Karpas-422 (cell line): ENCODE measurements around the gene CLDN11. TPM values are rescaled to one million over a fixed set of nuclear protein-coding genes. Genes with fewer than 3 reads are reported as not detected.

Experiments used
- DNase-seq: peaks from one replicate; pipeline ENCODE4 v3.0.0-alpha.2; 2015
- H2AFZ ChIP-seq: fragments of 200-600 bp; sonication (generic); 2 replicates; pipeline ENCODE4 v1.6.1; 2014; ENCODE audit warnings: antibody characterized with exemption, low read length, mixed read lengths
- H3K27ac ChIP-seq: fragments of 200-600 bp; sonication (generic); 2 replicates; pipeline ENCODE4 v1.5.1; 2014; ENCODE audit warnings: mild to moderate bottlenecking, low read length, moderate library complexity
- H3K27me3 ChIP-seq: fragments of 200-600 bp; sonication (generic); 2 replicates; pipeline ENCODE4 v1.6.1; 2014; ENCODE audit warnings: low read length, mixed read lengths
- H3K36me3 ChIP-seq: fragments of 200-600 bp; sonication (generic); 2 replicates; pipeline ENCODE4 v1.6.1; 2014; ENCODE audit warnings: low read length, mixed read lengths; ENCODE audit not compliant: insufficient read depth
- H3K4me1 ChIP-seq: fragments of 200-600 bp; sonication (generic); 2 replicates; pipeline ENCODE4 v1.6.1; 2014; ENCODE audit warnings: mild to moderate bottlenecking, low read length, mixed read lengths
- H3K4me2 ChIP-seq: fragments of 200-600 bp; sonication (generic); 2 replicates; pipeline ENCODE4 v1.6.1; 2014; ENCODE audit warnings: low read length, low read depth, mild to moderate bottlenecking; ENCODE audit not compliant: poor library complexity, severe bottlenecking
- H3K4me3 ChIP-seq: fragments of 200-600 bp; sonication (generic); 2 replicates; pipeline ENCODE4 v1.5.1; 2014; ENCODE audit warnings: mild to moderate bottlenecking, antibody characterized with exemption, low read length, mixed read lengths
- H3K79me2 ChIP-seq: fragments of 200-600 bp; sonication (generic); 2 replicates; pipeline ENCODE4 v1.6.1; 2014; ENCODE audit warnings: mild to moderate bottlenecking, low read length, mixed read lengths
- H3K9ac ChIP-seq: fragments of 200-600 bp; sonication (generic); 2 replicates; pipeline ENCODE4 v1.6.0; 2014; ENCODE audit warnings: low read length
- H3K9me2 ChIP-seq: fragments of 200-600 bp; sonication (generic), shearing (Covaris generic); replicated peaks from 2 replicates; pipeline ENCODE4 v1.6.0; 2014; ENCODE audit warnings: mild to moderate bottlenecking, low read length, moderate library complexity; ENCODE audit not compliant: insufficient read depth
- H3K9me3 ChIP-seq: fragments of 300-700, 200-600 bp; sonication (generic); 2 replicates; pipeline ENCODE4 v1.6.1; 2014; ENCODE audit warnings: low read length, mixed read lengths
- H4K20me1 ChIP-seq: fragments of 200-600 bp; sonication (generic); 2 replicates; pipeline ENCODE4 v1.6.1; 2014; ENCODE audit warnings: mild to moderate bottlenecking, antibody characterized with exemption, low read length, low read depth; ENCODE audit not compliant: insufficient read depth
- total RNA-seq: library from RNA; depleted of rRNA; stranded (reverse); fragments of >200 nt; shearing (Covaris generic); gene quantifications from 2 replicates; pipeline ENCODE4 v1.2.3, GENCODE V29; 2014; ENCODE audit warnings: low replicate concordance; rRNA removed

CLDN11 gene
- total RNA-seq, 1 experiment from 2014 or later: not detected

DNA sequence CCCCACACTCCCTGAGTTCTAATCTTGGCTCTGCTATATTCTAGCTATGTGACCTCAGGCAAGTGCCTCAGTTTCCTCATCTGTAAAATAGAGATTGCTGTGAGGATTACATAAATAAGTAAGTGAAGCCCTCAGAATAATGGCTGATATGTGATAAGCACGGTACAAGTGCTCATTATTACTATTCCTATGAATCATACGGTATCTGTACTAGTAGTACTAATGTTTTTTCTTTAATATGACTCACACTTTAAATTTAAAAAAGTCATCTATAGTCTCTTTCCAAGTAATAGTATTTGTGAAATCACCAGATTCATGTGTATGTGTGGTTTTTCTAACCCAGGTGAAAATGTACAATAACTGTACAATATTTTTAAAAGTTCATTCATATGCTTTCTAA lies 58.7 kb downstream of the CLDN11 start:
- H3K4me3 ChIP-seq: no peak overlapping the region
- H3K27me3 ChIP-seq: no peaks in the 10 kb centered on the region
- H3K9ac ChIP-seq: no peak overlapping the region
- H2AFZ ChIP-seq: no peak overlapping the region
- no peaks in the 10 kb centered on the region for H3K79me2 ChIP-seq
- no peaks in the 10 kb centered on the region for H3K36me3 ChIP-seq
- H3K4me2 ChIP-seq: no peak overlapping the region
- no peaks in the 10 kb centered on the region for H4K20me1 ChIP-seq
- H3K9me2 ChIP-seq: no peaks in the 10 kb centered on the region
- no peak for DNase-seq
- no peaks in the 10 kb centered on the region for H3K4me1 ChIP-seq
- no peak overlapping the region for H3K27ac ChIP-seq
- no peaks in the 10 kb centered on the region for H3K9me3 ChIP-seq

DNA sequence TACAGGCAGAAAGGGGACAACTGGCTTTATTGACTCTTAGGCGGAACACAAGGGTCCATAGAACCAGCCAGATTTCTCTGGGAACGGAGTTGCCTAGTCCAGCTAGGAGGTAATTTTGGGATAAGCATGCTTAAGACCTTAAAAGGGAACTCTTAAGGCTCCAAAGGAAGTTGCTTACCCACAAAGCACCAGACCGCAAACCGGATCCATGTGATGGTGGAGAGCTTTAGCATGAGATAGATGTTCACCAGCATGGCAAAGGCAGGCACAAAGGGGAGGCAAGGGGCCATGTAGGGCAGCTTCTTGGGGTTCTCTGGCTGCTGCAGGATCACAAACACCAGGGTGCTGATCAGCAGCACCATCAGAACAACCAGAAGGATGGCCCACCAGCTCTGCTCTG lies 61.4 kb downstream of the CLDN11 start:
- Histone ChIP-seq H3K9me2 (no peaks in the 10 kb centered on the region), H3K9me3 (no peaks in the 10 kb centered on the region), H4K20me1 (no peaks in the 10 kb centered on the region), H3K4me1 (no peaks in the 10 kb centered on the region), H3K4me2 (no peak overlapping the region), H3K79me2 (no peaks in the 10 kb centered on the region), H3K27me3 (no peaks in the 10 kb centered on the region), H3K9ac (no peak overlapping the region), H3K36me3 (no peaks in the 10 kb centered on the region), H2AFZ (no peak overlapping the region), H3K27ac (no peak overlapping the region), H3K4me3 (no peak overlapping the region)
- no peak for DNase-seq

DNA sequence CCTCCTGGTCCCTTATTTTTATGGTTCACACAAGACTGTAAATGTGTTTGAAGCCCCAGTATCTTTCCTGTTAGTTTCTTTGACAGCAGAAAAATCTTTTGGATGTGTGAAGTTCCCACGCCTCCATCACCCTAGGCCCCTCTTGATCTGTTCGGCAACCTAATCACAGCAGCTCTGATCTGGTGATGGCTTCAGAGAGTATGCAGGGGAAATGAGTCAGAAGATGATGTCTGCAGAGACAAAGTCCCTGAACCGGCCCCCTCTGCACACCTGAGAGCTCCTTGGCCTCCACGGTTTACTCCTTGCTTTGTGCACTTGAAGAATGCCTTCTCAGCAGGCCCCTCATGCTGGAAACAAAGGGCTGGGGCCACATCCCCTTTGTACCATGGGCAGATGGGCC lies 63.5 kb downstream of the CLDN11 start:
- Histone ChIP-seq H3K27me3 (no peaks in the 10 kb centered on the region), H4K20me1 (no peaks in the 10 kb centered on the region), H3K9ac (no peak overlapping the region), H3K79me2 (no peaks in the 10 kb centered on the region), H3K4me2 (no peak overlapping the region), H3K9me3 (no peaks in the 10 kb centered on the region), H3K27ac (no peak overlapping the region), H2AFZ (no peak overlapping the region), H3K9me2 (no peaks in the 10 kb centered on the region), H3K4me1 (no peaks in the 10 kb centered on the region), H3K36me3 (no peaks in the 10 kb centered on the region), H3K4me3 (no peak overlapping the region)
- no peak for DNase-seq

DNA sequence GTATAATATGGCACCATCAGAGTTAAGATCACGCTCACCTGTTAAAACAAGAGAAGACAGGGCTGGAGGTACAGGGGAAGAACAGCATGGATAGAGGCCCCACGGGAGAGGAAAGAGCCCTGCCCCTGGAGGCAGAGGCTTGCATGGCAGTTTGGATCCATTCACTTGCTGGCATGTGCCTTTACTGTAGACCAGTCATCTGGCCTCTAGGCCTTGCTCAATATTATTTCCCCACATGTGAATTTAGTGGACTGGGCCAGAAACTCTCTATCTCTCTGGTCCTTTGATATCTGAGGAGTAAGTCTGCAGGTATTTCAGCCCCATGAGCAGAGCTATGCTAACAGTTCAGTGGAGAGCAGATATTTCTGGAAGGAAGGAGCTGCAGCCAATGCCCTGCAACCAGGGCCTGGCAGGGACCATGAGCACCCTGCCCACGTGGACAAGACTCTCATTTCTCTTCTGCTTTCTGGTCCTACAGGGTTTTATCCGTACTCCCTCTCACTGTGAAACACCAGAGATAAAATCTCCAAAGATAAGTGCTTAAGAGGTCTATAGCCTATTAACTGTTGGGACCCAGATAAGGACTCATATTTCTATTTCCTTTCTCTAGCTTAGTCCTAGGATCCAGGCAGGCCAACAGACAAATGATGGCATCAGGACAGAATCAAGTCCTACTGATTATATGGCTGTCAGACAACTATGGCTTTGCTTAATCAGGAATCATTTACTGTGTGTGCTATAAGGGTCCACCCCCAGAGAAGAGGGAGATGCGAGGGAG lies 65.0 kb downstream of the CLDN11 start:
- H3K4me1 ChIP-seq: no peaks in the 10 kb centered on the region
- H4K20me1 ChIP-seq: no peaks in the 10 kb centered on the region
- H3K9me3 ChIP-seq: no peaks in the 10 kb centered on the region
- no peak overlapping the region for H2AFZ ChIP-seq
- H3K79me2 ChIP-seq: no peaks in the 10 kb centered on the region
- H3K36me3 ChIP-seq: no peaks in the 10 kb centered on the region
- DNase-seq: no peak
- no peak overlapping the region for H3K4me2 ChIP-seq
- no peak overlapping the region for H3K4me3 ChIP-seq
- H3K27ac ChIP-seq: no peak overlapping the region
- H3K9me2 ChIP-seq: no peaks in the 10 kb centered on the region
- no peak overlapping the region for H3K9ac ChIP-seq
- no peaks in the 10 kb centered on the region for H3K27me3 ChIP-seq

Other genes with a start within 250 kb of the CLDN11 start
- 31.9 and 89.9 TPM in 2 replicates for gene PHC3, start 237.1 kb upstream of the CLDN11 start, total RNA-seq
- 8.7 and 38.2 TPM in 2 replicates for gene PRKCI, start 196.4 kb upstream of the CLDN11 start, total RNA-seq
- gene SKIL, start 61.2 kb upstream of the CLDN11 start, total RNA-seq: 43.7 and 49.5 TPM in 2 replicates
- gene SLC7A14, start 167.2 kb downstream of the CLDN11 start, total RNA-seq: not detected in 2 replicates